Putamen (tissue), 1 donor: ENCODE measurements around the gene SERP2.

ENCODE experiments used
- DNase-seq: peaks from one replicate; pipeline ENCODE4 v3.0.0-alpha.2; 2016; ENCODE audit warnings: low spot score

SERP2 gene

DNA sequence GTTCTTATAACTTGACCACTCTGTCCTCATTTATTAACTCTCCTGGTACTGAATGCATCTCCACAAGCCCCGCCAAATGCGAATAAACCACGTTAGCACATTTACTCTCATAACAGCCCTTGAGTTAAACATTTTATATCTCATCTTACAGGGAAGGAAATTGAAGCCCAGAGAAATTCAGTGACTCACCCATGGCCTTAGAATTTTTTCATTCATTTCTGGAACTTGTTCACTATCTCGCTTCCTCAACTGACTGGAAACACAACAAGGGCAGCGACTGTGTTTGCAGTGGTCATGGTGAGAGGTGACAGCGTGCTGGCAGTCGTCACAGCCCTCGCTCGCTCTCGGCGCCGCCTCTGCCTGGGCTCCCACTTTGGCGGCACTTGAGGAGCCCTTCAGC, 39.5 kb downstream of the SERP2 start:
- DNase-seq, result no peak

DNA sequence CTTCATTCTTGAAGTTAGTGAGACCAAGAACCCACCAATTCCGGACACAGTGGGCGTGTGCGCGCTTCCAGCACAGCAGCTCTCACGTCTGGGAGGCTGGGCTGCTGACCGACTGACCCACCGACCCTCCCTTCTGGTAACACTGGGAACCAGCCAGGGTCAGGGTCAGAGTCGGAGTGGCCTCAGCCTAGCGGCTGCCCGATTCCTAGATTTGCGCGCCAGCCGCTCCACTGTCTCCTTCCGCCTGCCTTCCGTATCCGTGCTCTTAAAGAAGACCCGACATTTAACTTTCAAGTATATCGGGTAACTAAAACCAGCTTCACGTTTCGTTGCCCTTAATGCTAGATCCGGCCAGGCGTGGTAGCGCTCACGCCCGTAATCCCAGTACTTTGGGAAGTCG, 41.1 kb downstream of the SERP2 start:
- DNase-seq, result no peak

DNA sequence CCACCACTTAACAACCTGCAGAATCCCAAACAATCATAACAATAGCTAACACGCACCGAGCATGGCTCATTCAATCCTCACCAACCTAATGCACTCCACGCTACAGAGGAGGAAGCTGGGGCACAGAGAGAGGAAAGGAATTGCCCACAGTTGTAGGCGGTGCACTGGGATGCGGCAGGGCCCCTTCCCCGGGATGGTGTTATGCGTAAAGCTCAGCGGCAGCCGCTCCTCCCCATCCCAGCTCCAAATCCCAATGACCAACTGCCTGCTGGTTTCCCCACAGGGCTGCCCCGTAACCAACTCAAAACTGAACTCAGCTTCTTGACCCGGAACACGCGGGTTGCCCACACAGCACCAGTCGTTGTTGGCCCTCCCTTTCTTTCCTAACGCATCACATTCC, 42.2 kb downstream of the SERP2 start:
- no peak for DNase-seq

DNA sequence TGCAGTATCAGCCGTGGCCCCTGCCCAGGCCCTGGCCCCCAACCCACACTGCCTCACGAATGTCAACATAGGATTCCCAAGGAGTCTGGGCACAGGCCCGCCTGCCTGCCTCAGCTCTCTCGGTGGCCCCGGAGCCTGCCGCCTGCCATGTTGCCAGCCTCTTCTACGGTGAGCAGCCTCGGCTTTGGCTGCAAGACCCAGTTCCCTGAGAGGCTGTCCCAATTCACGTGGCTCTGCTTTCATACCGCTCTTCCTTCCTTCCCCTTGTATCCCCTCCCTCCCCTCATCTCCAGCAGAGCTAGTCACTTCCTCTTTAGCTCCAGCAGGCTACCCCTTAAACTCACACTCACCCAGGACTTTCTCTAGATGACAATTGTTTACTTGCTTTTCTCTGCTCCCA, 42.7 kb downstream of the SERP2 start:
- DNase-seq, result no peak

DNA sequence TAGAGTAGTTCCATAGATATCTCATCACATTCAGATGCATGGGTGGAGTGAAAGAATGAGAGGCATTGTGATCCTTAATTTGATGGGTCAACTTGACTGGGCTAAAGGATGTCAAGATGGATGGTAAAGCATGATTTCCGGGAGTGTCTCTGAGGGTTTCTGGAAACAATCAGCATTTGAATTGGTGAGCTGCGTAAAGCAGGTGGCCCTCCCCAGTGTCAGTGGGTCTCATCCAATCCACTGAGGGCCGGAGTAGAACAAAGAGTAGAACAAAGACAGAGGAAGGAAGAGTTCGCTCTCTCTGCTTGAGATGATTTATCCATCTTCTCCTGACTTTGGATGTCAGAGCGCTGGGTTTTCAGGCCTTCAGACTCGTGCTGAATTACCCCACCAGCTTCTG, 43.1 kb downstream of the SERP2 start:
- no peak for DNase-seq

DNA sequence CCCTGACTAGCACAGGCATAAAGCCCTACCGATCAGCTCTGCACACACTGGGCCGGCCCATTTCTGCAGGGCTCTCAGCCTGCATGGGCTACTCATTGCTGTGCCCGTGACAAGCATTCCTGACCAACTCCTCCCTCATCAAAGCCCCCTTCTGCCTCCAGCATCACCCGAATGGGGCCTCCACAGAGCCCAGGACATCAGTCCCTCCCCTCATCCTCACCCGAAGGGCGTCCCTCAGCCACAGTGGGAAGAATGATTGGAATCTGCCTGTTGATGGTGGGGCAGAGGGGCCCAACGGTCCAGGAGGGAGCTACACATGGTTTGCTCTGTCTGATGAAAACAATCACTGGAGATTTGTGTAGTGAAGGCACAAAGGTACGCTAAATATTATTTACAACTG, 43.8 kb downstream of the SERP2 start:
- no peak for DNase-seq

DNA sequence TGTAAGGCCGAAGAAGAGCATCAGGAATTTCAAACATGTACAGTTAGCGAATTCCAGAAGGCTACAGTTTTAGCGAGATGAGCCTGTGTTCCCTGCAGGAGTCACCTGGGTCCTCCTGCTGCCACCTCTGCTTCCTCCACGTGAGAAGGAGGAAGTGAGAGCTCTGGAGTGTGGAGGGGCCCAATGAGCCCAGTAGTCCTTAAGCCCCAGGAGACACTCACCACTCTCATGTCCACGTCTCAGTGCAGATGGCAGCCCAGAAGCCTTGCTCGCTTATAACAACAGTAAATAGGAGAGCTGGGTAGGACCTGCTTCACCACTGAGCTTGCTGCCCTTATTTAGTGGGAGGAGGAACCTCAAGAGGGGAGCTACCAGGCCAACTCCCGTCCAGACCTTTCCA, 44.3 kb downstream of the SERP2 start:
- DNase-seq, result no peak

DNA sequence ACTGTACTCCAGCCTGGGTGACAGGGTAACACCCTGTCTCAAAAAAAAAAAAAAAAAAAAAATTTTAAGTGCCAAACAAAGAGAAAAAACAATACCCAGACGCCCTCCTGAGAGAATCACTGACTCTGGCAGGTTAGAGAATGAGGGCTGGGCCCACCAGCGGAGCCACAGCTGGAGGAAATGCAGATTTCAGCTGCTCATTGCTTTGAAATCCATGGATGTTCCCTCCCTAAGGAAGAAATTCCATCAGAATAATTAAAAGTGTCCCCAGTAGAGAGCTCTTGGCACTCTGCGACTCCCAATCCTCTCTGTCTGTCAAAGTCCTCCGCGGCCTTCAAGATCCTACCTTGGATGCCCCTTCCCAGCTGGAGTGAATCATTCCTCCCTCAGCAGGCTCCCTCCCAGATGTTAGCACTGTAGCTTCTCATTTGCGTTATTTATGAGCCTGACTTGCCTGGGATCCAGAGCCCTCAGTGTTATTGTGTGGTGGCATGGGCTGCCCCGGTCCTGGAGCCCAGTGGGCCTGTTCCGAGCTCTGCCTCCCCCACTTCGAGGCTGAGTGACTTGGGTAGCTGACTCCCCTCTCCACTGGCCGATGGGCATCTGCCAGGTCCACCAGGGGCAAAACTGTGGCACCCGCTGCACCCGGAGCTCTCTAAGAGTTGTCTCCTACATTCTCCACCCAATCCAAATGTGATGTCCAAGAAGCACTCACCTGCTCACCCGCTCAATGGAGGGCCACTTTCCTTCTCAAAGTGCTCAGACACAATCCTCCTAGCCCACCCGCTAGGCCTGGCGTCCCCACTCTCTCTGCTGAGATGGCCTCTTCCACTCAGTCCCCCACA, 47.0 kb downstream of the SERP2 start:
- DNase-seq, result no peak

DNA sequence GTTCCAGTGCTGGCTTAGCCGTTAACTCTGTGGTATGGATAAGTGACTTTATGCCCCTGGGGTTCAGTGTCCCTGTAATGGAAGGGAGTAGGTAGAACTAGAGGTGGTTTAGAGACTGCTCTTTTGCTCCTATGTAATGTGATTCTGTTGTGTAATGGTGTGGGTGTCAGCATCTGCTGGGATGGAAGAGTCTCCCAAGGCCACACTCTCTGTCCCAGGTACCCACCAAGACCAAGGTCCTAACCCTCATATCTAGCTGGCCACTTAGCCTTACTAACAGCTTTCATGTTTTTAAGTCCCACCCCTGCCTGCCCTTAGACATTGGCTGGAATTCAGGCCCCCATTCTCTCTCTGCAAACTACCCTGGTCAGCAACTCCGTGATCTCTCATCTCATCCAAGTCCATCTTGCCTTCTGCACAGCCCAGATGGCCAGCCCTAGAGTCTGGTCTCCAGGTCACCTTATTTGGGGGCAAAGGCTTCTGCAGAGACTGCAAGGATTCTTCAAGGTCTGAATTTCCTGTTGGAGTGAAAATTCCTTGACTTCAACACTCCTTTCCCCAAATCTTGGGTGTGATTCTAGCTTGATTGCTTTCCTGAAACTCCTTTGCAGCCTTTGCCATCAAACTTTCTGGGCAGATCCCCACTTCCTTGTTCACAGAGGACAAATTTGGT, 48.4 kb downstream of the SERP2 start:
- DNase-seq, result no peak

DNA sequence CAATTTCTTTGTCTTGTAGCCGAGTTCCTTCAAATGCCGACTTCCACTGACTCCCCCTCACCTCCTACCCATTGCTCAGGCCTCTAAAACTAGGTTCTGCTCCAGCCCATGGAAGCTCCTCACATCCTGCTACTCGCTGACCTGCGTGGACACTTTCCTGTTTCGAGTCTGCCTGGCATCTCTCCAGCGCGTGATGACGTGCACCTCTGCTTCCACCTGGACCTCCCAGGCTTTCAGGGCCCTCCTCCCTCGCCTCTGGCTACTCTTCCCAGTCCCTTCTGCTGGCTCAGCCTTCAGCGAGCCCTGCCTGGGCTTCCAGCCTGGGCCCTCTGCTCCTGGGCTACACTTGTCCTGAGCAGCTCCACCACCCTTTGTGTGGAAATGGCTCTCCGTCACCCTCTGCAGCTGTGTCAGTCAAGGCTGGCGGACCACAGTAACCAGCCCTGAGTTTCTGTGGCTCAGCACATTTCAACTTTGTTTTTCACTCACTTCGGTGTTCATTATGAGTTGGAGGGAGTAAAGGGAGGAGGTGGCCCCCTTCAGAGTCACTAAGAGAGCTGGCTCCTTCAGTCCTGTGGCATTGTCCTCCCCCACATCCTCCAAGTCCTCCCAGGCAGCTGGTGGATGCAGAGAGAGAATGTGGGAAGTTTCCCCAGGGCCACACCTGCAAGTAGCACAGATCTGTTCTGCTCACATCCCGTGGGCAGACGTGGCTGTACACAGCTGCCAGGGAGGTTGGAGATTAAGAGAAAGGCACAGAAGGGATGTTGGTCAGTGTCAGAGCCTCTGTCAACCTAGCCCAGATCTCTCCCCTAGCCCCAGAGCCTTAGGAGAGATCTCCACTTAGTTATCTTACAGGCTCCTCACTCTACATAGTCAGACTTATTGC, 49.4 kb downstream of the SERP2 start:
- DNase-seq, result no peak

DNA sequence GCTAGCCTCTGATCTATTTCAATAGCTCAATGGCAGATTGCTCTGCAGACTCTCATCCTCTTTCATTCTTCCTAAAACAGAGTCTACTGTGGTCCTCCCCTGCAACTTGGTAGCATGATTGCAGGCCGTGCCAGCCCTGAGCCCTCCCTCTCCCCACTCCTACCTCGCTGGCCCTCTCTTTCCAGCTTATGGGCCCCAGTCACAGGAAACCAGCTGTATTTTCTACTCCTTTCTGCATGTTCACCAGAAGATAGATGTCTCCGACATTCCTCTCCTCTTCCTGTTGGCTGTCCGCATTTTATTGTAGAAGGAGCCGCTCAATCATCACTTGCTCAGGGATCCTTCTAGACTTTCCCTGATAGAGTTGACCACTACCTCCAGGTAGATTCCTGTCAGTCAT, 50.2 kb downstream of the SERP2 start:
- DNase-seq, result no peak

DNA sequence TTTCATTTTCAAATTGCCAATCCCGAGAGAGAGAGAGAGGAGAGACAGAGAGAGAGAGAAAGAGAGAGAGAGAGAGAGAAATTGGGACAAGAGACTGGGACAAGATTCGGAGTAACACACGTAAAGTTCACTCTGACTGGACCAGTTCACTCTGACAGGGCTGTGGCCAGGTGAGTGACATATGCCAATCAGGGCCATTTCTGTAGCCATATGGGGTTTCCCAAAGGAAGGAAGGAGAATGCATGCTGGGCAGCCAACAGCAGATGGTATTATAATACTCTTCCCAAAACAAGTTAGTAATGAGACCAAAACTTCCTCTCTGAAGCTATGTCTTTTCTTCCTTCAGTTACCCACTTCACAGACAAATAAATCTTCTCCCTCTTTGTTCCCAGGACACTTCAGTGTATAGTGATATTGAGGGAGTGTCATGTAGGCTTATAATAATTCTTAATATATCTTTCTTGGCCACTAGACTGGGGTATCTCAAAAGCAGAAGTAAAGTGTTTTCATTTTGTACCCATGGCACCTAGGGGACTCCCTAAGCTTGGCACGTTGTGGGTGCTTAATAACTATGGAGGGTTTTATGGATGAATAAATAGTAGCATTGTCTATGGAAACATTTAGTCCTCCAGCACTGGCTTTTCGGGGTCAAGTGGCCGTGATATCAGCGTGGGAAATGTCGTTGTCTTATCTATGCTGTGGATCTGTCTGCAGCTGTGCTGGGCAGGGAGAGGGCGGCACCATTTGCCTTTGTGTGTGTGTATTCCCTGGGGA, 51.6 kb downstream of the SERP2 start:
- no peak for DNase-seq

DNA sequence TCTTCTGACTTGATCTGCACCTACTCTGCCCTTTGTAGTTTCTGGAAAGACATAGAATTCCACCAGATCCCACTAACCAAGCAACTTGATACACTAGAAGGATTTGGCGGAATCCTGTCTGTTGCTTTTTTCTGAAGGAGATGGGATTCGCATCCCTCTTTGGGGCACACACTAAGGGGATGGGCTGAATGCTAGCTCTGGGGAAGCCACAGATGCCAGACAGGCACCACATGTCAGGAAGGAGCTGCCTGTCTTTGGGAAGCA, 52.1 kb downstream of the SERP2 start:
- DNase-seq, result no peak

DNA sequence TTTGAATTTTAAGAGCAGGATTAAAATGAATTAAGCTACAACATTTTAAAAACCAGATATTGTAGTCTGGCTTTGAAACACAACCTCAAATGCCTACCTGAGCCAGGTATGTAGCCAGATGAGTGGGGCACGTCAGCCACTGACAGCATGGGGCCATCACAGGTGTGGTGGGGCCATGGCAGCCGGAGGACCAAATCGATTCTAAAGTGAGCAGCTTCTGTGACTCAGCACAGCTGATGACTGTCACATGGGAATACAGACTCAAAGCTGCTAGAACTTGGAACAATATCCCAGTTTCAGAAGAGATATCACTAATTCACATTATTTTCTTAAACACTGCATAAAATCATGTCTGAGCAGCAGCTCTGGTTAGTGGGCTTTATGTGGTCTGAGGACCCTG, 52.8 kb downstream of the SERP2 start:
- no peak for DNase-seq

DNA sequence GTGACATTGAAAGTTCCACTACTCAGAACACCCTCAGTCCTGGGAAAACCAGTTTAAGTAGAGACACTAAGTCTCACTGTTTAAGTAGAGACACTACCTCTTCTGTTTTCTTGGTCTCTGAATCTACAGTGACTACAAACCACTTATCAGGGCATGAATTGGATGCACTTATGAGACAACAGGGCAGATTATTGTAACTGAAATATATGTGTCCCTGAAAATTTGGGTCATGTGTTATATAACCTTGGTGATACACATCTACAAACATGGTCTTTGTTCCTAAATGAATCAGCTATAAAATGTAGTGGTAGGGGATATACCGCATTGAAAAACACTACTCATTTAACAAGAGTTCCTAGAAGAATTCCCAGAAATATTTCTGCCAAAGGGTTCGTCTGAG, 55.7 kb downstream of the SERP2 start:
- no peak for DNase-seq

DNA sequence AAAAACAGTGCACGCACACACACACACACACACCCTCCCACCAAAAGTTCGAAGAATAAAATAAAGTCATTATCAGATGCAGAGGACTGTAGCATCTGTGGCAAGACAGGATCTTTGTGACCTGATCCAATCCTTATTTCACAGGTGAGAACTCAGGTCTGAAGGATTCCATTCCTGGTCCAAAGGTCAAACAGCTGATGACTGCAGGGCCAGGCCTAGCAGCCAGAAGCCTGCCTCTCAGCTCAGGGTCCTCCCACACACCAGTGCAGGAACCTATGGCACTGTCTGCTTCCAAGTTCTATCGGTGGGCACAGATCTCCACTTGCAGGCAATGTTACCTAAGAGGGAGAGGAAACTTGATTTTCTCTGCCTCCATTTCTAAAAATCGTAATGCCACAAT, 57.5 kb downstream of the SERP2 start:
- DNase-seq, result no peak

DNA sequence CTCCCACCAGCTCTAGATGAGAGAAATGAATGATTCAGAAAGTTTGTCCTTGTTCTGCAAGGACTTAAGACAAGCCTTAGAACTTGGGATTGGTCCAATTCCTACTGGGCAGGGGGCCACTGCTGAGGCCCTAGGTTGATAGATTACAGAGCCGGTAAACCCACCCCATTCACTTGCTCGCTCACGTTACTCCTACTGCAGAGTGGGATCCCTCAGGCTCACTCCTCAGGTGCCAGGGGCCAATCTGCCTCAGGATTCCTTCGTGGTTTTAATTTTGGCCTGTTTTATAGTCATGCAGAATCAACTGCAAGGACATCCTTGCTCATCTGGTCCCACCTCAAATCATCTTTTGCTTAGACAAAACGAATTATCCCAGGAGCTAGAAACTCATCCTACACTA, 59.0 kb downstream of the SERP2 start:
- DNase-seq, result no peak

DNA sequence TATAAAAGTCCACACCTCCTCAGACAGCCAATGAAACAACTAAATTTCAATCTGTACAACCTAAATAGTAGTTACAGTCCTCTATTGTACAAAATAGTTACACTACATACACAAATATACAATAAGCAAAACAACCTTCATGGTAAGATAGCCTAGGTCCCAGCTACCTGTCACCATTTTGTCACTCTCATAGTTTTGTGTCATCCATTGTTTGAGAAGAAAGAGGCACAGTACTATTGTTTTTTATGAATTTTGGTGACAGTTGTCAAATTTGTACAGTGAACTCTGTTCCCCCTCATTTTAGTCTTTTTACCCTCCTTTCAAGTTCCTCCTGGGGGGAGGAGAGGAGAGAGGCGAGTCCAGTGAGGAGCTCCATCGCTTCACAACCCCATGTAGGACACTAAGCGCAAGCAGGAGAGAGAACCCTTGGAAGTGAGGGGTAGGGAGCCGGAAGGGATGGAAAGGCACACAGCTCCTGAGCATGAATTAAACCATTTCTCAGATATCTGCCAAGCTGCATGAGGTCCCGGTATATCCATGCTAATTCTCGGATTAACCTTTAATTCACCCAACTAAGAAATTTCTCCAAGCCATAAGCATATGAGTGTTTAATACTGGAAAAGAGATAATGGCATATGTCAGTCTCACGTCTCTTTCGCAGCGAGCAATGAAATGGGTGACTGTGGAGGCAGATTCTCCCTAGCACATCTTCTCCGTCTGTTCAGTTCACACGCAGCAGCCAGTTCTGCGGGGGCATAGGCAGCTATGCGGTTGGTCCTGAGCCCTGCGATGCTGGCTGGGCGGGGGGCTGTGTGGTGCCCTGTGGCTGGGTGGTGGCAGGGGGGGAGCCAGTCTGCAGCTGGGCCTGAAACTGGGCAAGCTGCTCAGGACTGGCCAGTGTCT, 60.5 kb downstream of the SERP2 start:
- peak; percentile 44 for DNase-seq

DNA sequence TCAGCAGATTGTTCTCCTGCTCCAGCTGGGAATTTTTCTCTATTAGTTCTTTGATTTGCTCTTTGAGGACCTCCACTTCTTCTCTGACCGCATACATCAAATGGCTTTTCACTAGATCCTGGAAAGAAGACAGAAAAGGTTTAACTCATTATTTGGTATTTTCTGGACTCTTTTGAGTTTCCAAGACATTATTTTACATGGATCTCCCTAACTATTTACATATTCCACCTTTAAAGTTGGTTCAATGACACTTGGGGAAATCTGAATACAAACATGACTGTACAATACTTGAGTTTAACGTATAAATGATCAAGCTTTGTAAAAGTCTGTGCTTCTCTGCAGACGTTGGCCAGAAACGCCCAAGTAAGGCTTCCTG, 61.1 kb downstream of the SERP2 start:
- no peak for DNase-seq

DNA sequence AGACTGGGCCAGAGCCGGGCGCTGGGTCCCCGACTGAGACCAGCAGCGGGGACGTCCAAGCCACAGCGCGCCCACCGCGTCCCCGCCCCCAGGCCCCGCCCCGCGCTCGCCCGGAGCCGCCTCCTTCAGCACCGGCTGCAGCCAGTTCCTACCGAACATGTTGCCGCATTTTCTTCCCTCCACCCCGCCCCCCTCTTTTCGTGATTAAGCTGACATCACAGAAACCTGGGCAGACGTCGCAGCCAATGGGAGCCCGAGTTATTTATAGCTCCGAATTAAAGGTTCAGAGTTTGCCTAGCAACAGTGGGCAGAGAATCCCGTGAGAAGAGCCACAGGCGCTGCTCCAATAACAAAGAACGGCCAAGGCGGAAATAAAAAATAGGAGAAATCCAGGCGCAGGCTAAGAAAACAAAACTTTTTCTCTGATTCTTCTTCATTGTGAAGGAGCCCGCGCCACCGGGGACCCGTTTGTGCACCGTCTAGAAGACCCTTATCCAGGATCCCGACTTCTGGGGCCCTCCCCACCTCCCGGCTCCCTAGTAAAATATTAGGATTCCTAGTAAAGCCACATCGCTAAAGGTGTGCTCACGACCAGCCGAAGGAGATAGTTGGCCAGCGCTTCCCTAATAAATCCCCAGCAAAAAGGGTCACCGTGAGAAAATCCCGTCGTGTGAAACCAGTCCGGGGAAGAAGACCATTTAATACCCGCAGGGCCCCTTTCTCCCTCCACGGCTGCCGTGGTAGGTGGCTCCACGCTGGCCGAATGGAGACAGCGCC, 61.7 kb downstream of the SERP2 start:
- peak; percentile 95 for DNase-seq
